Measurements from ENCODE around the gene IST1.

The IST1 gene

DNA sequence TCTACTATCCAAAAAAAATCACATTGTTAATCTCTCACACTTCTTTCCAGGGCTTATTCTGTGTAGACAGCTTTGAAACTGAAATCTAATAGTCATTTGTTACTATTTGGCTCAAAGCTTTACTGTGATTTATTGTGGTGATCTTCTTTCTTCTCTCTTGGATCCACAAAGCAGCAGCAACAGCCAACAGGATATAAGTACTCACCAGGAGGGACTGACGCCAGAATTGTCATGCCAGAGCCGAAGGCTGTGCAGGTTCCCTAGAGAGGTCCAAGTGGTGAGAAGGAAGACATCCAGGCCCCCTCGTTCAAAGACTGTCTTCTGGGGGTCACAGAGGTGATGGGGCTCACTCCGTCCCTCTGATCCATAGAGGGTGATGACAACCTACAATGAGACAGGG is 71.6 kb downstream of the IST1 start:
- no peak for TF ChIP-seq ZNF70 (CRISPR knock-in tag; IDR thresholded peaks at IDR 0.05)
- TF ChIP-seq, protein P1, sequence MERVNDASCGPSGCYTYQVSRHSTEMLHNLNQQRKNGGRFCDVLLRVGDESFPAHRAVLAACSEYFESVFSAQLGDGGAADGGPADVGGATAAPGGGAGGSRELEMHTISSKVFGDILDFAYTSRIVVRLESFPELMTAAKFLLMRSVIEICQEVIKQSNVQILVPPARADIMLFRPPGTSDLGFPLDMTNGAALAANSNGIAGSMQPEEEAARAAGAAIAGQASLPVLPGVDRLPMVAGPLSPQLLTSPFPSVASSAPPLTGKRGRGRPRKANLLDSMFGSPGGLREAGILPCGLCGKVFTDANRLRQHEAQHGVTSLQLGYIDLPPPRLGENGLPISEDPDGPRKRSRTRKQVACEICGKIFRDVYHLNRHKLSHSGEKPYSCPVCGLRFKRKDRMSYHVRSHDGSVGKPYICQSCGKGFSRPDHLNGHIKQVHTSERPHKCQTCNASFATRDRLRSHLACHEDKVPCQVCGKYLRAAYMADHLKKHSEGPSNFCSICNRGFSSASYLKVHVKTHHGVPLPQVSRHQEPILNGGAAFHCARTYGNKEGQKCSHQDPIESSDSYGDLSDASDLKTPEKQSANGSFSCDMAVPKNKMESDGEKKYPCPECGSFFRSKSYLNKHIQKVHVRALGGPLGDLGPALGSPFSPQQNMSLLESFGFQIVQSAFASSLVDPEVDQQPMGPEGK (CRISPR knock-in tag; IDR thresholded peaks at IDR 0.05; ENCODE audit: borderline replicate concordance): no peak
- TF ChIP-seq SNAI2 (CRISPR knock-in tag; IDR thresholded peaks at IDR 0.05): no peak
- no peak for TF ChIP-seq CSDC2 (CRISPR knock-in tag; IDR thresholded peaks at IDR 0.05)
- TF ChIP-seq, protein P2, sequence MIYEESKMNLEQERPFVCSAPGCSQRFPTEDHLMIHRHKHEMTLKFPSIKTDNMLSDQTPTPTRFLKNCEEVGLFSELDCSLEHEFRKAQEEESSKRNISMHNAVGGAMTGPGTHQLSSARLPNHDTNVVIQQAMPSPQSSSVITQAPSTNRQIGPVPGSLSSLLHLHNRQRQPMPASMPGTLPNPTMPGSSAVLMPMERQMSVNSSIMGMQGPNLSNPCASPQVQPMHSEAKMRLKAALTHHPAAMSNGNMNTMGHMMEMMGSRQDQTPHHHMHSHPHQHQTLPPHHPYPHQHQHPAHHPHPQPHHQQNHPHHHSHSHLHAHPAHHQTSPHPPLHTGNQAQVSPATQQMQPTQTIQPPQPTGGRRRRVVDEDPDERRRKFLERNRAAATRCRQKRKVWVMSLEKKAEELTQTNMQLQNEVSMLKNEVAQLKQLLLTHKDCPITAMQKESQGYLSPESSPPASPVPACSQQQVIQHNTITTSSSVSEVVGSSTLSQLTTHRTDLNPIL (CRISPR knock-in tag; IDR thresholded peaks at IDR 0.05; ENCODE audit: low read depth): no peak
- no peak for TF ChIP-seq GLIS3 (CRISPR knock-in tag; IDR thresholded peaks at IDR 0.05)
- no peak for TF ChIP-seq TCF4 (CRISPR knock-in tag; IDR thresholded peaks at IDR 0.05; ENCODE audit: borderline replicate concordance)
- no peak for TF ChIP-seq ARNTL (CRISPR knock-in tag; IDR thresholded peaks at IDR 0.05; ENCODE audit: borderline replicate concordance, low read depth)

DNA sequence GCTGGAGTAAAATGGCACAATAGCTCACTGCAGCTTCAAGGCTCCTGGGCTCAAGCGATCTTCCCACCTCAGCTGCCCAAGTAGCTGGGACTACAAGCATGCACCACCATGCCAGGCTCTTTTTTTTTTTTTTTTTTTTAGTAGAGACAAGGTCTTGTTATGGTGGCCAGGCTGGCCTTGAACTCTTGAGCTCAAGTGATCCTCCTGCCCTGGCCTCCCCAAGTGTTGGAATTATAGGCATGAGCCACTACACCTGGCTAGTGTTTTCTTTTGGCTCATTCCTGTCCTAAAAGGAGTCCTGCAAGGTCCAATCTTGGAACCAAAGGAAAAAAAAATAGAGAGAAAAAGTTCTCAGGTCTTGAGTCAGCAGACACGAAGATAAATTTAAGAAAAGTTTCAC is 74.0 kb downstream of the IST1 start:
- no peak for ATAC-seq
- TF ChIP-seq TCF4 (CRISPR knock-in tag; IDR thresholded peaks at IDR 0.05; ENCODE audit: borderline replicate concordance): no peak
- TF ChIP-seq GLIS3 (CRISPR knock-in tag; IDR thresholded peaks at IDR 0.05): no peak
- TF ChIP-seq RARB (CRISPR knock-in tag; IDR thresholded peaks at IDR 0.05): no peak
- TF ChIP-seq TOX (CRISPR knock-in tag; IDR thresholded peaks at IDR 0.05; ENCODE audit: borderline replicate concordance): no peak
- TF ChIP-seq, protein P3, sequence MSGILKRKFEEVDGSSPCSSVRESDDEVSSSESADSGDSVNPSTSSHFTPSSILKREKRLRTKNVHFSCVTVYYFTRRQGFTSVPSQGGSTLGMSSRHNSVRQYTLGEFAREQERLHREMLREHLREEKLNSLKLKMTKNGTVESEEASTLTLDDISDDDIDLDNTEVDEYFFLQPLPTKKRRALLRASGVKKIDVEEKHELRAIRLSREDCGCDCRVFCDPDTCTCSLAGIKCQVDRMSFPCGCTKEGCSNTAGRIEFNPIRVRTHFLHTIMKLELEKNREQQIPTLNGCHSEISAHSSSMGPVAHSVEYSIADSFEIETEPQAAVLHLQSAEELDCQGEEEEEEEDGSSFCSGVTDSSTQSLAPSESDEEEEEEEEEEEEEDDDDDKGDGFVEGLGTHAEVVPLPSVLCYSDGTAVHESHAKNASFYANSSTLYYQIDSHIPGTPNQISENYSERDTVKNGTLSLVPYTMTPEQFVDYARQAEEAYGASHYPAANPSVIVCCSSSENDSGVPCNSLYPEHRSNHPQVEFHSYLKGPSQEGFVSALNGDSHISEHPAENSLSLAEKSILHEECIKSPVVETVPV (CRISPR knock-in tag; IDR thresholded peaks at IDR 0.05): no peak
- no peak for TF ChIP-seq ZFP30 (CRISPR knock-in tag; IDR thresholded peaks at IDR 0.05)
- TF ChIP-seq ZC3H10 (CRISPR knock-in tag; IDR thresholded peaks at IDR 0.05): no peak
- TF ChIP-seq ZNF565 (CRISPR knock-in tag; conservative IDR thresholded peaks at IDR 0.05; ENCODE audit: low read depth): no peak

More for the DNA sequence above, 71.6 kb downstream of the IST1 start:
- no peak for ATAC-seq

DNA sequence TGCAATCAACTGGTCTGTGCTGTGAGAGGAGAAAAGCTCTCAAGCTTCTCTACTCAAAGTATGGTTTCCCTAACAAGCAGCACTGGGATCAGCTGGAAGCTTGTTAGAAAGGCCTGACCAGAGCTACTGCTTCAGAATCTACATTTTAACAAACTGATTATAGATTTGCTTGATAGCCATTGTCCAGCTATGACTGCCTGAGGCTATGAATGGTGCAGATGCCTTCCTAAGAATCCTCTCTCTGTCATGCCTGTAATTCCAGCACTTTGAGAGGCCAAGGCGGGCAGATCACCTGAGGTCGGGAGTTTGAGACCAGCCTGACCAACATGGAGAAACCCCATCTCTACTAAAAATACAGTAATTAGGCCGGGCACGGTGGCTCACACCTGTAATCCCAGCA is 76.2 kb downstream of the IST1 start:
- no peak for TF ChIP-seq BACH2 (CRISPR knock-in tag; IDR thresholded peaks at IDR 0.05; ENCODE audit: borderline replicate concordance)
- TF ChIP-seq OSR1 (CRISPR knock-in tag; IDR thresholded peaks at IDR 0.05): no peak
- TF ChIP-seq ZNF565 (CRISPR knock-in tag; conservative IDR thresholded peaks at IDR 0.05; ENCODE audit: low read depth): no peak
- TF ChIP-seq, protein P2 (CRISPR knock-in tag; IDR thresholded peaks at IDR 0.05; ENCODE audit: low read depth): no peak
- no peak for TF ChIP-seq ZFP30 (CRISPR knock-in tag; IDR thresholded peaks at IDR 0.05)
- TF ChIP-seq, protein P4, sequence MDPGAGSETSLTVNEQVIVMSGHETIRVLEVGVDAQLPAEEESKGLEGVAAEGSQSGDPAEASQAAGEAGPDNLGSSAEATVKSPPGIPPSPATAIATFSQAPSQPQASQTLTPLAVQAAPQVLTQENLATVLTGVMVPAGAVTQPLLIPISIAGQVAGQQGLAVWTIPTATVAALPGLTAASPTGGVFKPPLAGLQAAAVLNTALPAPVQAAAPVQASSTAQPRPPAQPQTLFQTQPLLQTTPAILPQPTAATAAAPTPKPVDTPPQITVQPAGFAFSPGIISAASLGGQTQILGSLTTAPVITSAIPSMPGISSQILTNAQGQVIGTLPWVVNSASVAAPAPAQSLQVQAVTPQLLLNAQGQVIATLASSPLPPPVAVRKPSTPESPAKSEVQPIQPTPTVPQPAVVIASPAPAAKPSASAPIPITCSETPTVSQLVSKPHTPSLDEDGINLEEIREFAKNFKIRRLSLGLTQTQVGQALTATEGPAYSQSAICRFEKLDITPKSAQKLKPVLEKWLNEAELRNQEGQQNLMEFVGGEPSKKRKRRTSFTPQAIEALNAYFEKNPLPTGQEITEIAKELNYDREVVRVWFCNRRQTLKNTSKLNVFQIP (CRISPR knock-in tag; IDR thresholded peaks at IDR 0.05; ENCODE audit: borderline replicate concordance, low read depth): no peak
- no peak for TF ChIP-seq ZFP3 (CRISPR knock-in tag; IDR thresholded peaks at IDR 0.05)
- TF ChIP-seq ESRRG (CRISPR knock-in tag; IDR thresholded peaks at IDR 0.05): no peak
- no peak for TF ChIP-seq SNAI2 (CRISPR knock-in tag; IDR thresholded peaks at IDR 0.05)
- TF ChIP-seq TCF4 (CRISPR knock-in tag; IDR thresholded peaks at IDR 0.05; ENCODE audit: borderline replicate concordance): no peak
- TF ChIP-seq TOX (CRISPR knock-in tag; IDR thresholded peaks at IDR 0.05; ENCODE audit: borderline replicate concordance): no peak
- ATAC-seq: no peak

DNA sequence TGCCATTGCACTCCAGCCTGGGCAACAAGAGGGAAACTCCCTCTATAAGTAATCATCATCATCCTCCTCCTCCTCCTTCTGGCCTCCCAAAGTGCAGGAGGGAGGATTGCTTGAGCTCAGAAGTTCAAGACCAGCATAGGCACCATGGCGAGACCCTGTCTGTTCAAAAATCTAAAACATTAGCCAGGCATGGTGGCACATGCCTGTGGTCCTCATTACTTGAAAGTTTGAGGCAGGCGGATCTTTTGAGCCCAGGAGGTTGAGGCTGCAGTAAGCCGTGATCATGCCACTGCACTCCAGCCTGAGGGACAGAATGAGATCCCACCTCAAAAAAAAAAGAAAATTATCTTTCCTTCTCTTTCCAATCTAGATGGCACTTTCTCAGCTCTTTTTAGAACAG is 77.0 kb downstream of the IST1 start:
- no peak for ATAC-seq
- TF ChIP-seq OSR1 (CRISPR knock-in tag; IDR thresholded peaks at IDR 0.05) (no peak), SNAI2 (CRISPR knock-in tag; IDR thresholded peaks at IDR 0.05) (no peak), ZC3H10 (CRISPR knock-in tag; IDR thresholded peaks at IDR 0.05) (no peak), GLIS3 (CRISPR knock-in tag; IDR thresholded peaks at IDR 0.05) (no peak), ZNF8 (CRISPR knock-in tag; IDR thresholded peaks at IDR 0.05) (no peak), CSDC2 (CRISPR knock-in tag; IDR thresholded peaks at IDR 0.05) (no peak), ZNF565 (CRISPR knock-in tag; conservative IDR thresholded peaks at IDR 0.05; ENCODE audit: low read depth) (no peak), BACH2 (CRISPR knock-in tag; IDR thresholded peaks at IDR 0.05; ENCODE audit: borderline replicate concordance) (no peak), ZFP30 (CRISPR knock-in tag; IDR thresholded peaks at IDR 0.05) (no peak), ZNF70 (CRISPR knock-in tag; IDR thresholded peaks at IDR 0.05) (no peak)
- TF ChIP-seq, protein P1 (CRISPR knock-in tag; IDR thresholded peaks at IDR 0.05; ENCODE audit: borderline replicate concordance): no peak
- TF ChIP-seq, protein P3 (CRISPR knock-in tag; IDR thresholded peaks at IDR 0.05): no peak
